HG03342 (cell line): ENCODE data around the gene BANK1.

Experiments
- ATAC-seq: cut with Tn5 transposase; IDR thresholded peaks from one replicate; pipeline ENCODE4 v1.9.1; 2021; ENCODE audit warnings: mild to moderate bottlenecking, moderate library complexity; ENCODE audit not compliant: unreplicated experiment

BANK1 gene

DNA sequence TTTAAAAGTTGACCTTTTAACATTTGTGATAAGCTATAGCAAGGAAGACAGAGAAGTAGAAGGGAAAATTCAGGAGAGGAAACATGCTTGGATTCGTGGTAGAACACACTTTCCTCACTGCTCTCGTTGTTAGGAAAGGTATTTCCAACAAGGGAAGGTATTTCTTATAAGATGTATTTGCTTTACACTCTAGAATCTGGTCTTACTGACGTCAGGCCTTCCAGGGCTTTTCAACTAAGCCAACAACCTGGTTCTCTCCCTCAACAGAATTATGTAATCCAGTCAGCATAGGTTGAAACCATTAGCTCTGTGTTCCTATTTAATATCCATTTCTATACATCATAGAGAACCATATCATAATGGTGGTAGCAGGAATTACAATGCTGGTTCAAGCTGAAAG, 312.8 kb downstream of the BANK1 start:
- ATAC-seq = no peak

DNA sequence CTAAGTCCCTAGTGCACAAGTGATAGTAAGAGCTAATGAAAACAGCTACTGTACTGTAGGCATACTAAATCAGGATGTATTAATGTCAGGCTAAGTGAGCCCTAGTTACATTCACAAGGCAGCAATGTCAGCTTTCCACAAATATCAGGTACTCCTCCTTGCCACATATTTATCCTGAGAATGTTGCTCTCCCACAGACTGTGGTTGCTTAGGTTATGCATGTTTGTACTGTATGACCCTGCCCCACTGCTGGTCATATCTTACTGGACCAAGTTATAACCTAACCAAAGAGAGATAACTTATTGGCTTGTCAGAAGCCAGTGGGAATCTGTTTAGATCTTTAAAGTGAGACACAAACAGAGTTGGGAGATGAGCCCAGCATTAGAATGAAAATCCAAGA, 313.7 kb downstream of the BANK1 start:
- ATAC-seq = no peak

DNA sequence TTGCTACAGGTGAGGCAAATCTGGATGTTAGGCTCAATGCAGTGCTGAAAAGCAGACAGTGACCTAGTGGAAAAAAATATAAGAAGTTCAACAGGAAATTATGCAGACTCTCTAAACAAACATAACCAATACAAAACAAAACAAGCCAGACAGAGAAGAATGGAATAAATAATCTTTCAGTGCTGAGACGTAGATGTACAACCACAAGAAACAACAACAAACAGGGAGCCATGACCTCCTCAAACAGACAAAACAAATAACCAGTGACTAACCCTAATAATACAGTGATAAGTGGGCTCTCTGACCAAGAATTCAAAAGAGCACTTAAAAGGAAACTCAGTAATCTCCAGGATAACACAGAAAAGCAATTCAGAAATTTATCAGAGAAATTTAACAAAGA, 315.5 kb downstream of the BANK1 start:
- no peak for ATAC-seq

DNA sequence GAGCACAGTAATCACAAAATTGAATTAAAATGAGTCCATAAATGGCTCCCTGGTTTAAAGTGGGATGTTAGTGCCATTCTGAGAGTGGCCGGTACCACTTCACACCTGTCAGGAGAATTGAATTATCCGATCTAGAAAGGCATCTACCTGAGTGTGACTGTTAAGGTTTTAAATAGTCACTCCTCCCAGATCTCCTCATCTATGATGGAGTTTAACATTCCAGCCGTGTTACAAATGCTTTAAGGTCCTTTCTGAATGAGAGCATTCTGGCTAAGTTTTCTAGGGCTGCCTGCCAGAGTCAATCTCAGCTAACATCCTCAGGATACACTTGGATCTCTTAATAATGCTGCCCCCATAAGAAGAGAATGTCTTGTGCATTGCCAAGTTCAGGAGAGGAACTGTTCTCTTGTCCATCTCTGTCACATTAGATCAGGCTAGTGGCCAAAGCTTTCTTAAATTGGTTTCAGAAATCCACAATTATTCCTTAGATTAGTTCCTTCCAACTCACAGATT, 323.6 kb downstream of the BANK1 start:
- no peak for ATAC-seq

DNA sequence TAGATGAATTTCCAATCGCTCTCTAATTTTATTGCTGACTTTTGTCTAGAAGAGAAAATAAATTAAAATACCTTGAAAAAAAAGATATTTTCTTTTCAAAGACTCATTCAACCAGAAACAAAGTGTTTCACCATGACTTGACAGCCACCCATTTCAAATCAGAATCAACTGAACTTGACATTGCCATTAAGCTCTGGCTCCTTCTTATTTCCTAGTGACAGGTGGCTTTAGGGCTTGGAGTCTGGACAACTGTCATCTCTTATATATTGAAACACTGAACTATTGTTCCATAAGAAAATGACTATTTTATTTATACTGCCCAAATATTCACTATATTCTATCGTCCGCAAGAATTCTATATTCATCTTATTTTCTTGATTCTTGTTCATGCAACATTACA, 325.6 kb downstream of the BANK1 start:
- no peak for ATAC-seq

DNA sequence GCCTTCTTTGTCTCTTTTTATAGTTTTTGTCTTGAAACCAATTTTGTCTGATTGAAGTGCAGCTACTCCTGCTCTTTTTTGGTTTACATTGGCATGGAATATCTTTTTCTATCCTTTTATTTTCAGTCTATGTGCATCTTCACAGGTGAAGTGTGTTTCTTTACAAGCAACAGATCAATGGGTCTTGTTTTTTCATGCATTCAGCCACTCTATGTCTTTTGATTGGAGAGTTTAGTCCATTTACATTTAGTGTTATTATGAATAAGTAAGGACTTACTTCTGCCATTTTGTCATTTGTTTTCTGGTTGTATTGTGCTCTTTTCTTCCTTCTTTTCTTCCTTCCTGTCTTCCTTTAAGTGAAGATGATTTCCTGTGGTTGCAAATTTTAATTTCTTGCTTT, 330.3 kb downstream of the BANK1 start:
- ATAC-seq = no peak
